ENCODE measurements around the gene PPP1R7.

The PPP1R7 gene

GRCh38 chr2:241154915-241155314, 4.6 kb downstream of the PPP1R7 start:
- FAIRE-seq (no peak), DNase-seq (ENCODE audit: insufficient read length, low spot score) (no peak)
- no peak for TF ChIP-seq POLR2A (IDR thresholded peaks at IDR 0.05; ENCODE audit: low read depth, low read length)

DNA sequence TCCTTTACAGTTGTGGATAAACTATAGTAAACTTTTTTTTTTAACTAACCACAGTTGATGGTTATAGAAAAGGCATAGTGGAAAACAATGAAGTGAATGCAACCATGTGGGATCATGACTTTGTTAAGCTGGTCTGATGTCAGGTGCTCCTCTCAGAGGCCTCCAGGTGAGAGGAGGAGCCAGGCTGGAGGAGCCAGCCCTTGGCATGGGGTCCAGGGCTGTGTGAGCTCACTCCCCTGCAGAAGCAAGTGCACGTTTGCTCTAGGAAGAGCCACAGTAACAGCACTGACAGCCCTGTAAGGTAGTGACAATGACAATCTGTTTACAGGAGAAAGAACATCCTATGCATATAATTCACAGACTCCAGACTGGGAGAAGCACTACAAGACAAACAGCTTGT, 5.7 kb downstream of the PPP1R7 start:
- no peak for FAIRE-seq
- DNase-seq (ENCODE audit: insufficient read length, low spot score): no peak
- TF ChIP-seq POLR2A (IDR thresholded peaks at IDR 0.05; ENCODE audit: low read depth, low read length): no peak

GRCh38 chr2:241156971-241157441, 6.7 kb downstream of the PPP1R7 start:
- TF ChIP-seq POLR2A (IDR thresholded peaks at IDR 0.05; ENCODE audit: low read depth, low read length): no peak
- no peak for FAIRE-seq

GRCh38 chr2:241157841-241158545, 7.7 kb downstream of the PPP1R7 start:
- no peak for TF ChIP-seq POLR2A (IDR thresholded peaks at IDR 0.05; ENCODE audit: low read depth, low read length)
- FAIRE-seq: no peak
- DNase-seq (ENCODE audit: insufficient read length, low spot score): no peak

More at GRCh38 chr2:241156971-241157441, 6.7 kb downstream of the PPP1R7 start:
- DNase-seq (ENCODE audit: insufficient read length, low spot score): no peak

GRCh38 chr2:241158546-241158900, 8.3 kb downstream of the PPP1R7 start:
- DNase-seq (ENCODE audit: insufficient read length, low spot score) (no peak), FAIRE-seq (no peak)
- no peak for TF ChIP-seq POLR2A (IDR thresholded peaks at IDR 0.05; ENCODE audit: low read depth, low read length)

DNA sequence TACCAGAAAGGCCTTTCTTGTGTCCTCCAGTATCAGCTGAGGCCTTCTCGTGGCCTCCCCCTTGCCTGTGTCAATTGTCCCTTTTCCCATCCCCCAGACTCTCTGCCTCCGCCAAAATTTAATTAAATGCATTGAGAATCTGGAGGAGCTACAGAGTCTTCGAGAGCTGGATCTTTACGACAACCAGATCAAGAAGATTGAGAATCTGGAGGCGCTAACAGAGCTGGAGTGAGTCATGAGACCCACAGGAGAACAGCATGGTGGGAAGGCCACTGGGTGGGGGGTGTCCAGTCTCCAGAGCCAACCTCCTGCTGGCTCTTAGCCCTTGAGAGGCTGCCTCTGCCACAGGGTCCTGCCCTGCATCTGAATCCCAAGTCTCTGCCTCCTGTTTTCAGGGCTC, 8.8 kb downstream of the PPP1R7 start:
- DNase-seq (ENCODE audit: insufficient read length, low spot score) (no peak), FAIRE-seq (no peak)
- TF ChIP-seq POLR2A (IDR thresholded peaks at IDR 0.05; ENCODE audit: low read depth, low read length): no peak

DNA sequence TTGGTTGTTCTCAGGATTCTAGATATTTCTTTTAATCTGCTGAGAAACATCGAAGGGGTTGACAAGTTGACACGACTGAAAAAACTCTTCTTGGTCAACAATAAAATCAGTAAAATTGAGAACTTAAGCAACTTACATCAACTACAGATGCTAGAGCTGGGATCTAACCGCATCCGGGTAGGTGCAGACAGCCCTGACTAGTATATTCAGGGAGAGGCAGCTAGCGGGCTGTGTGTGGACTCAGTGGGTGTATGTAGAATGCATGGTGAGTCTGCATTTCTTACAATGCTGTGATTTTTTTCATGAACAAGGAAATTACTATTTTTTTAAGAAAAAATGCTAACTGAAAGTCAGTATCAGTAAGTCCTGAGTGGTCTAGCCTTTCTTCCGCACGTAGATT, 10.1 kb downstream of the PPP1R7 start:
- FAIRE-seq (no peak), DNase-seq (ENCODE audit: insufficient read length, low spot score) (no peak)
- no peak for TF ChIP-seq POLR2A (IDR thresholded peaks at IDR 0.05; ENCODE audit: low read depth, low read length)

- no peak for FAIRE-seq
- no peak for TF ChIP-seq POLR2A (IDR thresholded peaks at IDR 0.05; ENCODE audit: low read depth, low read length)
Observed at GRCh38 chr2:241161646-241162281, 11.5 kb downstream of the PPP1R7 start.

GRCh38 chr2:241163601-241164118, 13.4 kb downstream of the PPP1R7 start:
- no peak for TF ChIP-seq POLR2A (IDR thresholded peaks at IDR 0.05; ENCODE audit: low read depth, low read length)
- DNase-seq (ENCODE audit: insufficient read length, low spot score): no peak
- no peak for FAIRE-seq

More at GRCh38 chr2:241161646-241162281, 11.5 kb downstream of the PPP1R7 start:
- DNase-seq (ENCODE audit: insufficient read length, low spot score): no peak

- TF ChIP-seq POLR2A (IDR thresholded peaks at IDR 0.05; ENCODE audit: low read depth, low read length): no peak
- FAIRE-seq: no peak
- no peak for DNase-seq (ENCODE audit: insufficient read length, low spot score)
Observed at GRCh38 chr2:241168366-241168765, 18.1 kb downstream of the PPP1R7 start.

- DNase-seq (ENCODE audit: insufficient read length, low spot score) (no peak), FAIRE-seq (no peak)
- no peak for TF ChIP-seq POLR2A (IDR thresholded peaks at IDR 0.05; ENCODE audit: low read depth, low read length)
Observed at GRCh38 chr2:241173557-241173956, 23.3 kb downstream of the PPP1R7 start.

GRCh38 chr2:241177526-241178334, 27.5 kb downstream of the PPP1R7 start:
- DNase-seq (ENCODE audit: insufficient read length, low spot score) (no peak), FAIRE-seq (no peak)
- TF ChIP-seq POLR2A (IDR thresholded peaks at IDR 0.05; ENCODE audit: low read depth, low read length): no peak

DNA sequence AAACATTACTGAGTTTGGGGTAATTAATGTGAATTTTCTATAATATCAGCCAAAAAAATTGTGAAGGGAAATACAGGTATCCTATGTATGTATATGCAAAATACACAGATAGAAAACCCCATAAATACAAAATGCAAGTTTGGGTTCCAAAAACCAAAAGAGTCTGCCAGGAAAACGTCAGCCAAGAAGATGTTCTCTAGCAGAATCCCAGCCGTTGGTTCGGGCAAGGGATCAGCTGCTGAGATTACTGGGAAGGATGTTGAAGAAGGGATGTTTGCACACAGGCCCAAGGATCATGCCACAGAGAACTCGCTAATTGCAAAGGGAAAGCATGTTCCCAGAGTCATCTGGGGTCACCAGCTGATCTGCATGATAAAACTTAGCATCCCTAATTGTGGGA, 28.7 kb downstream of the PPP1R7 start:
- FAIRE-seq (no peak), DNase-seq (ENCODE audit: insufficient read length, low spot score) (no peak)
- TF ChIP-seq POLR2A (IDR thresholded peaks at IDR 0.05; ENCODE audit: low read depth, low read length): no peak

GRCh38 chr2:241179899-241180298, 29.6 kb downstream of the PPP1R7 start:
- FAIRE-seq: no peak
- TF ChIP-seq POLR2A (IDR thresholded peaks at IDR 0.05; ENCODE audit: low read depth, low read length): no peak
- no peak for DNase-seq (ENCODE audit: insufficient read length, low spot score)
